Measurements from ENCODE around the gene SOS2. TPM values are rescaled to one million over a fixed set of nuclear protein-coding genes. Genes with fewer than 3 reads are reported as not detected.
"Not testable (repeated sequence)": the region's sequence is repeated elsewhere in the genome, so short reads cannot be mapped to it uniquely, and the experiment has no call there.

The SOS2 gene
- polyA plus RNA-seq, 1 donor, result 39.5 TPM

GRCh38 chr14:50225974-50226297, 5.4 kb downstream of the SOS2 start:
- DNase-seq, result no peak

GRCh38 chr14:50225067-50225973, 6.1 kb downstream of the SOS2 start:
- DNase-seq, result peak; percentile 20

- no peak for DNase-seq
These were observed 9.2 kb downstream of the SOS2 start for GRCh38 chr14:50222055-50222613.

- DNase-seq, result no peak
These were observed 12.9 kb downstream of the SOS2 start for GRCh38 chr14:50218501-50218900.

GRCh38 chr14:50215416-50215815, 16.0 kb downstream of the SOS2 start:
- no peak for DNase-seq

GRCh38 chr14:50213795-50214194, 17.6 kb downstream of the SOS2 start:
- DNase-seq, result no peak

- no peak for DNase-seq
These were observed 18.7 kb downstream of the SOS2 start for GRCh38 chr14:50212726-50213125.

GRCh38 chr14:50210074-50210473, 21.3 kb downstream of the SOS2 start:
- no peak for DNase-seq

GRCh38 chr14:50198499-50198898, 32.9 kb downstream of the SOS2 start:
- no peak for DNase-seq

GRCh38 chr14:50191499-50191898, 39.9 kb downstream of the SOS2 start:
- no peak for DNase-seq

GRCh38 chr14:50186107-50186506, 45.3 kb downstream of the SOS2 start:
- DNase-seq, result no peak

- no peak for DNase-seq
These were observed 57.5 kb downstream of the SOS2 start for GRCh38 chr14:50173891-50174290.

- DNase-seq, result no peak
These were observed 59.5 kb downstream of the SOS2 start for GRCh38 chr14:50171895-50172294.

- DNase-seq, result not testable (repeated sequence)
These were observed 64.0 kb downstream of the SOS2 start for GRCh38 chr14:50167381-50167780.

- no peak for DNase-seq
These were observed 75.3 kb downstream of the SOS2 start for GRCh38 chr14:50156111-50156510.

- no peak for DNase-seq
These were observed 82.6 kb downstream of the SOS2 start for GRCh38 chr14:50148799-50149198.

GRCh38 chr14:50139192-50139591, 92.2 kb downstream of the SOS2 start:
- DNase-seq, result no peak

GRCh38 chr14:50127802-50128201, 103.6 kb downstream of the SOS2 start:
- DNase-seq, result no peak

- no peak for DNase-seq
These were observed 108.3 kb downstream of the SOS2 start for GRCh38 chr14:50123062-50123461.

- no peak for DNase-seq
These were observed 109.1 kb downstream of the SOS2 start for GRCh38 chr14:50122291-50122690.

- DNase-seq, result no peak
These were observed 109.9 kb downstream of the SOS2 start for GRCh38 chr14:50121486-50121885.

GRCh38 chr14:50117456-50117855, 113.9 kb downstream of the SOS2 start:
- DNase-seq, result no peak

GRCh38 chr14:50116966-50117365, 114.4 kb downstream of the SOS2 start:
- no peak for DNase-seq

- DNase-seq, result peak; percentile 96
These were observed 115.0 kb downstream of the SOS2 start, which contains the start of gene VCPKMT for GRCh38 chr14:50116181-50116956. Gene VCPKMT, minus strand, starts transcription at chr14:50116572. Its CDS starts 20 bp downstream, at chr14:50116552.
